ENCODE data around the gene SULT2B1.
"Not testable (repeated sequence)": the region's sequence is repeated elsewhere in the genome, so short reads cannot be mapped to it uniquely, and the experiment has no call there.

The SULT2B1 gene

DNA sequence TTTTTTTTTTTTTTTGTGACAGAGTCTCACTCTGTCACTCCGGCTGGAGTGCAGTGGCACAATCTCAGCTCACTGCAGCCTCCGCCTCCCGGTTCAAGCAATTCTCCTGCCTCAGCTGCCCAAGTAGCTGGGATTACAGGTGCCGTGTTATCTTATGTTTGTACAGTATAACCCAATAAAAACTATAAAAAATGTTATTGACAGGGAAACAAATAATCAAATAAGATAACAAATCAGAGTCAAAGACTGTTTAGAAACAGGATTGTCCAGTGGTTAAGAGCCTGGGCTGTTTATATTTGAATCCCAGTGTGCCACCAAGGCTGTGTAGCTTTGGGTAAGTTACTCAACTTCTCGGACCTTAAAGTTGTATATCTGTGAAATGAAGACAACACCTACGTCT is 21.2 kb upstream of the SULT2B1 start:
- Histone ChIP-seq H3K9me3 (ENCODE audit: insufficient read depth, low read depth, low read length) (peaks cover 20% of the 10 kb centered on the region; the same call in 1 of the 2 replicates), H3K4me3 (ENCODE audit: low read length) (no peak overlapping the region), H3K9ac (ENCODE audit: low read depth, low read length) (no peak overlapping the region), H3K4me1 (ENCODE audit: insufficient read depth, low read length) (peaks cover 3% of the 10 kb centered on the region; the same call in 1 of the 2 replicates), H3K27me3 (ENCODE audit: insufficient read depth, low read length) (no peaks in the 10 kb centered on the region), H3K36me3 (ENCODE audit: insufficient read depth, low read length) (no peaks in the 10 kb centered on the region), H3K27ac (ENCODE audit: low read depth, low read length) (no peak overlapping the region)
- 86% methylated on average over 5 of the region's 6 CpGs for WGBS

- no peak overlapping the region for H3K27ac ChIP-seq (ENCODE audit: low read depth, low read length)
- H3K4me3 ChIP-seq (ENCODE audit: low read length), result no peak overlapping the region
- H3K27me3 ChIP-seq (ENCODE audit: insufficient read depth, low read length), result no peaks in the 10 kb centered on the region
- no peaks in the 10 kb centered on the region for H3K36me3 ChIP-seq (ENCODE audit: insufficient read depth, low read length)
- H3K4me1 ChIP-seq (ENCODE audit: insufficient read depth, low read length), result peaks cover 3% of the 10 kb centered on the region; the same call in 1 of the 2 replicates
- H3K9ac ChIP-seq (ENCODE audit: low read depth, low read length), result no peak overlapping the region
- 0 out of 2 replicates have a peak, but pooled peaks cover 3% of the 10 kb centered on the region for H3K9me3 ChIP-seq (ENCODE audit: insufficient read depth, low read depth, low read length)
- 95% methylated on average over 9 of the region's 10 CpGs for WGBS
Measured at GRCh38 chr19:48533770-48534169, 18.2 kb upstream of the SULT2B1 start.

GRCh38 chr19:48537541-48537940 is 14.4 kb upstream of the SULT2B1 start:
- WGBS, result 91% methylated on average over 7 of the region's 7 CpGs
- no peaks in the 10 kb centered on the region for H3K36me3 ChIP-seq (ENCODE audit: insufficient read depth, low read length)
- no peaks in the 10 kb centered on the region for H3K4me1 ChIP-seq (ENCODE audit: insufficient read depth, low read length)
- H3K9me3 ChIP-seq (ENCODE audit: insufficient read depth, low read depth, low read length), result no peaks in the 10 kb centered on the region
- H3K27me3 ChIP-seq (ENCODE audit: insufficient read depth, low read length), result no peaks in the 10 kb centered on the region
- no peak overlapping the region for H3K4me3 ChIP-seq (ENCODE audit: low read length)
- no peak overlapping the region for H3K27ac ChIP-seq (ENCODE audit: low read depth, low read length)
- no peak overlapping the region for H3K9ac ChIP-seq (ENCODE audit: low read depth, low read length)

- not testable (repeated sequence) for H3K9me3 ChIP-seq (ENCODE audit: insufficient read depth, low read depth, low read length); H3K36me3 ChIP-seq (ENCODE audit: insufficient read depth, low read length); H3K27ac ChIP-seq (ENCODE audit: low read depth, low read length); H3K4me1 ChIP-seq (ENCODE audit: insufficient read depth, low read length); H3K9ac ChIP-seq (ENCODE audit: low read depth, low read length); H3K4me3 ChIP-seq (ENCODE audit: low read length); H3K27me3 ChIP-seq (ENCODE audit: insufficient read depth, low read length)
- 92% methylated on average over 3 of the region's 8 CpGs for WGBS
Measured at GRCh38 chr19:48538057-48538456, 13.9 kb upstream of the SULT2B1 start.

- H3K4me1 ChIP-seq (ENCODE audit: insufficient read depth, low read length), result no peaks in the 10 kb centered on the region
- WGBS, result 95% methylated on average over 17 of the region's 17 CpGs
Measured at GRCh38 chr19:48539503-48540096, 12.4 kb upstream of the SULT2B1 start.

DNA sequence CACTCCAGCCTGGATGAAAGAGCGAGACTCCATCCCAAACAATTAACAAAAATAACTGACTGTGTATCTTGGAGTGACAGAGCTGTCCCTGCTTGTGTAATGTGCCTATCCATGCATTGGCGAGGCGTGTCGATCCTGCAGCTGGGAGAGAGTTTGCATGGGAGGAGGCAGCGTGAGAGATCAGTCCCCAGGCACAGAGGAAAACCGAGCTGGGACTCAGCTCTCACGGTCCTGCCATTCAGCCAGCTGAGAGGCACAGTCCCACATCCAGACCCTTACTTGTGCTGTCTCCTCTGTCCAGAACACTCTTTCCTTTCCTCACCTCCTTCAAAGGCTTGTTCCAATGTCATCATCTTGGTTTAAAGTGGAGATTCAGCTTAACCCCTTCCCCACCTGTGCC is 11.9 kb upstream of the SULT2B1 start:
- Histone ChIP-seq H3K9me3 (ENCODE audit: insufficient read depth, low read depth, low read length) (no peaks in the 10 kb centered on the region), H3K27ac (ENCODE audit: low read depth, low read length) (no peak overlapping the region), H3K4me1 (ENCODE audit: insufficient read depth, low read length) (no peaks in the 10 kb centered on the region), H3K36me3 (ENCODE audit: insufficient read depth, low read length) (no peaks in the 10 kb centered on the region), H3K9ac (ENCODE audit: low read depth, low read length) (no peak overlapping the region), H3K4me3 (ENCODE audit: low read length) (no peak overlapping the region), H3K27me3 (ENCODE audit: insufficient read depth, low read length) (no peaks in the 10 kb centered on the region)
- WGBS, result 77% methylated on average over 7 of the region's 7 CpGs

More at GRCh38 chr19:48539503-48540096, 12.4 kb upstream of the SULT2B1 start:
- H3K9ac ChIP-seq (ENCODE audit: low read depth, low read length), result no peak overlapping the region
- H3K9me3 ChIP-seq (ENCODE audit: insufficient read depth, low read depth, low read length), result no peaks in the 10 kb centered on the region
- no peak overlapping the region for H3K4me3 ChIP-seq (ENCODE audit: low read length)
- H3K27ac ChIP-seq (ENCODE audit: low read depth, low read length), result no peak overlapping the region
- no peaks in the 10 kb centered on the region for H3K36me3 ChIP-seq (ENCODE audit: insufficient read depth, low read length)
- H3K27me3 ChIP-seq (ENCODE audit: insufficient read depth, low read length), result no peaks in the 10 kb centered on the region

DNA sequence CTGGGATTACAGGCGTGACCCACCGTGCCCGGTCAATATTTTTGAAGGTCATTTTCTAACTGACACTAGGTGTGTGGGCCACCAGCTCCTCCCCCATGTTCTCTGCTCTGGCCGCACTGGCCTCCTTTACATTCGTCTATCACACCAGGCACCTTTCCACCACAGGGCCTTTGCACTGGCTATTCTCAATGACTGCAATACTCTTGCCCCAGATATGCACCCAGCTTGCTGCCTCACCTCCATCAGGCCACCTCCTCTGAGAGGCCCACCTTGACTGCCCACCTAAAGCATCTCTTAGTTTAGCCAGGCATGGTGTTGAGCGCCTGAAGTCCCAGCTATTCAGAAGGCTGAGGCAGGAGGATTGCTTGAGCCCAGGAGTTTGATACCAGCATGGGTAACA is 10.2 kb upstream of the SULT2B1 start:
- Histone ChIP-seq H3K4me3 (ENCODE audit: low read length) (no peak overlapping the region), H3K9me3 (ENCODE audit: insufficient read depth, low read depth, low read length) (no peaks in the 10 kb centered on the region), H3K27ac (ENCODE audit: low read depth, low read length) (no peak overlapping the region), H3K36me3 (ENCODE audit: insufficient read depth, low read length) (no peaks in the 10 kb centered on the region), H3K9ac (ENCODE audit: low read depth, low read length) (no peak overlapping the region), H3K4me1 (ENCODE audit: insufficient read depth, low read length) (no peaks in the 10 kb centered on the region; the same call in 1 of the 2 replicates), H3K27me3 (ENCODE audit: insufficient read depth, low read length) (no peaks in the 10 kb centered on the region)
- 96% methylated on average over 6 of the region's 6 CpGs for WGBS

GRCh38 chr19:48543121-48543710 is 8.8 kb upstream of the SULT2B1 start:
- no peaks in the 10 kb centered on the region for H3K36me3 ChIP-seq (ENCODE audit: insufficient read depth, low read length)
- H3K4me3 ChIP-seq (ENCODE audit: low read length), result no peak overlapping the region
- H3K9ac ChIP-seq (ENCODE audit: low read depth, low read length), result no peak overlapping the region
- WGBS, result 64% methylated on average over 19 of the region's 19 CpGs
- no peaks in the 10 kb centered on the region for H3K9me3 ChIP-seq (ENCODE audit: insufficient read depth, low read depth, low read length)
- no peaks in the 10 kb centered on the region; the same call in 1 of the 2 replicates for H3K4me1 ChIP-seq (ENCODE audit: insufficient read depth, low read length)
- no peaks in the 10 kb centered on the region for H3K27me3 ChIP-seq (ENCODE audit: insufficient read depth, low read length)
- H3K27ac ChIP-seq (ENCODE audit: low read depth, low read length), result no peak overlapping the region

DNA sequence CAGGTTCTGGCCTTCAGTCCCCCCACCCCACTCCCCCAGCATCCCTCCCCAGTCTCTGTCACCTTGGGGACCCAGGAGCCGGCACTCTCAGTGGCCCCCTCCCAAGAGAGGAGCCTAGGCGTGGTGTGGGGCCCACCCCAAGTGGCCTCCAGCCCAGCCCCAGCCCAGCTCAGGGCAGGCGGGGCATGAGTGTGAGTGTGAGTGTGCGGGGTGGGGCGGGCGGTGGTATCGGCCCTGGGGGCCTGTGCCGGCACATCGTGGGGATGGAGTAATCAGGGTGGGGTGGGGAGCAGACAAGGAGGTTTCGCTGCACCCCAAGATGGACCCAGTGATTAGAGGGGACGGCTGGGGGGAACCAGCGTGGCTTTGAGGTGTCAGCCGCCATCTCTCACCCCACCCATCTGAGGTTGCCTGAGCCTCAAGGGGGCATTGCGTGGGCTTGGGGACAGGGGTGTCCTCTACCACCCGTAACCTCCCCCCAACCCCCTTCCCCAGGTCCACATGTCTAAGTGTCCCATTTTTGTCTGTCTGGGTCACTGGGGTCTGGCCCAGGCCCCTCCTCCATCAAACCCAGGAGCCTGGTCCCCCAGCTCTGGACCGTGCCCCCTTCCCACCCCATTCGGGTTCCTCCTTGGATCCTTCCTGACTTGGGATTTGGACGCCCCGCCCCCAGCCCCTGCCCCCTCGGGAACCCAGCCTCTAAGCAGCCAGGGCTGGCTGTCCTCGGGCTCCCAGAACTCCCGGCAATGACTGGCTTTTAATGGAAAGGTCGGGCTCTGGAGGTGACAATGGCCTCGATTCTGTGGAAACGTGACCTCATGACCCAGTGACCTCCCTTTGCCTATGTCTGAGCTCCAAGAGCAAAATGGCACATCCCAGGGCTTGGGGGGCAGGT is 6.9 kb upstream of the SULT2B1 start:
- H3K4me3 ChIP-seq (ENCODE audit: low read length), result no peak overlapping the region
- no peak overlapping the region for H3K9ac ChIP-seq (ENCODE audit: low read depth, low read length)
- H3K36me3 ChIP-seq (ENCODE audit: insufficient read depth, low read length), result no peaks in the 10 kb centered on the region
- H3K9me3 ChIP-seq (ENCODE audit: insufficient read depth, low read depth, low read length), result no peaks in the 10 kb centered on the region
- H3K27ac ChIP-seq (ENCODE audit: low read depth, low read length), result no peak overlapping the region
- 68% methylated on average over 25 of the region's 25 CpGs for WGBS
- H3K27me3 ChIP-seq (ENCODE audit: insufficient read depth, low read length), result no peaks in the 10 kb centered on the region
- peaks cover 5% of the 10 kb centered on the region for H3K4me1 ChIP-seq (ENCODE audit: insufficient read depth, low read length)

DNA sequence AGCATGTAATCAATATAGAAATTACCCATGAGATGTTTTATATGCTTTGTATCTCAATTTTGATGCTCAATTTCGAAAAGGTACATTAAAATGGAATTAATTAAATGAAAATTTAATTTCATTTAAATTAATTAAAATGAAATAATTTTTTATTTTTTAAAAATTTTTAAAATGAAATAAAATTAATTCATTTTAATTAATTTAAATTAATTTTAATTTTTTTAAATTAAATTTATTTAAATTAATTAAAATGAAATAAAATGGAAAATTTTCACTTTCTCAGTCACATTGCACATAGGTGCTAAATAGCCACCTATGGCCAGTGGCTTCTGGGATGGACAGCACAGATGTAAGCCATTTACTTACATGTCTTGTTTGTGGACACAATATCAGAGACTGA is 4.2 kb upstream of the SULT2B1 start:
- Histone ChIP-seq H3K4me3 (ENCODE audit: low read length) (no peak overlapping the region), H3K27ac (ENCODE audit: low read depth, low read length) (no peak overlapping the region), H3K36me3 (ENCODE audit: insufficient read depth, low read length) (no peaks in the 10 kb centered on the region), H3K9me3 (ENCODE audit: insufficient read depth, low read depth, low read length) (no peaks in the 10 kb centered on the region), H3K27me3 (ENCODE audit: insufficient read depth, low read length) (no peaks in the 10 kb centered on the region), H3K9ac (ENCODE audit: low read depth, low read length) (no peak overlapping the region), H3K4me1 (ENCODE audit: insufficient read depth, low read length) (peaks cover 6% of the 10 kb centered on the region)
- no CpG with 5 or more reads among the region's 1 CpG for WGBS

GRCh38 chr19:48548253-48548911 is 3.6 kb upstream of the SULT2B1 start:
- Histone ChIP-seq H3K27ac (ENCODE audit: low read depth, low read length) (no peak overlapping the region), H3K4me3 (ENCODE audit: low read length) (no peak overlapping the region), H3K27me3 (ENCODE audit: insufficient read depth, low read length) (no peaks in the 10 kb centered on the region), H3K36me3 (ENCODE audit: insufficient read depth, low read length) (no peaks in the 10 kb centered on the region), H3K4me1 (ENCODE audit: insufficient read depth, low read length) (peaks cover 7% of the 10 kb centered on the region), H3K9ac (ENCODE audit: low read depth, low read length) (no peak overlapping the region), H3K9me3 (ENCODE audit: insufficient read depth, low read depth, low read length) (no peaks in the 10 kb centered on the region)
- 85% methylated on average over 1 of the region's 1 CpG for WGBS
